RWPE2 (cell line): ENCODE results near the gene COL23A1.
A peak's percentile ranks its signal among the peaks of the same experiment; 100 is the strongest.

Experiments
- ATAC-seq: fragments of 200-7000 bp; cut with Tn5 transposase; 3 replicates; pipeline ENCODE4 v1.9.1; 2021; ENCODE audit warnings: low read depth
- DNase-seq: peaks from one replicate; pipeline ENCODE4 v3.0.0-alpha.2; 2020; ENCODE audit warnings: low spot score
- H3K27ac ChIP-seq: fragments of 450-650 bp; 2 replicates; pipeline ENCODE4 v1.5.1; 2017; ENCODE audit warnings: mild to moderate bottlenecking; ENCODE audit not compliant: poor library complexity, severe bottlenecking
- H3K27me3 ChIP-seq: fragments of 250-450 bp; sonication (Bioruptor Pico); 2 replicates; pipeline ENCODE4 v1.5.1; 2021; ENCODE audit warnings: mild to moderate bottlenecking, moderate library complexity; ENCODE audit not compliant: insufficient read depth, poor library complexity, severe bottlenecking
- H3K36me3 ChIP-seq: fragments of 250-450 bp; sonication (Bioruptor Pico); 2 replicates; pipeline ENCODE4 v1.5.1; 2020; ENCODE audit warnings: low read depth, mild to moderate bottlenecking, moderate library complexity
- H3K4me1 ChIP-seq: fragments of 250-450 bp; sonication (Bioruptor Pico); 2 replicates; pipeline ENCODE4 v1.5.1; 2021; ENCODE audit warnings: mild to moderate bottlenecking, moderate library complexity; ENCODE audit not compliant: insufficient read depth, poor library complexity, severe bottlenecking
- H3K4me3 ChIP-seq: fragments of 250-450 bp; sonication (Bioruptor Pico); 2 replicates; pipeline ENCODE4 v1.5.1; 2021; ENCODE audit warnings: mild to moderate bottlenecking, moderate library complexity; ENCODE audit not compliant: severe bottlenecking
- H3K9me3 ChIP-seq: fragments of 250-450 bp; sonication (Bioruptor Pico); 2 replicates; pipeline ENCODE4 v1.5.1; 2021; ENCODE audit warnings: mild to moderate bottlenecking, moderate library complexity; ENCODE audit not compliant: severe bottlenecking
- TF ChIP-seq, protein P1 (sequence below): fragments of 450-650 bp; IDR thresholded peaks from one replicate; pipeline ENCODE4 v1.5.1; 2017; ENCODE audit warnings: mild to moderate bottlenecking, moderate library complexity; ENCODE audit not compliant: poor library complexity, severe bottlenecking

The COL23A1 gene

DNA sequence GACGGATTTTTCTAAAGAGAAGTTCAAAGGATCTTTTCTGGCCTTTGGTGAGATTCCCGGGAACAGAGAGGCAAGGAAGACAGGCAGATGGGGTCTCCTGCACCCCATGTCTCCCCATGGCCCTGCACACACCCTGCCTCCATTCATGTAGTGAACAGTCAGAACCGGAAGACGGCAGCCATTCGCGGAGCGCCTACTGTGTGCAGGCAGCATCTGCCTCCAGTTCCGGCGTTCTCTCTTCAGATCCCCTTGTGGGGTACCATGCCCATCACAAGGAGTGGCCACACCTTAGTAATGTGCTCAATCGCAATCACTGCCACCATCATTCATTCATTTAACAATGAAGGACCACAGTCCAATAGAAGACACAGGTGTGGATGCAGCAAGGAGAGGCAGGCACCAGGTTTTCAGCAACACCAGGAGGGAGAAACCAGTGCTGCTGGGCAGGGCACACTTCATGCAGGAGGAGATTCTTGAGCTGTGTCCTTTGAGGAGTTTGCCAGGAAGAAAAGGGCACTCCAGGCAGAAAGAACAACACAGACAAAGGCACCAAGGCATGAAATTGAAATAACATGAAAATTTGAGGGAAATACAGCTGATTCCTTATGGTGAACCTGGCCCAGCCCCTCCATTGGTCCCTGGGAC, 186.1 kb downstream of the COL23A1 start:
- Histone ChIP-seq H3K36me3 (no peaks in the 10 kb centered on the region), H3K27me3 (peaks cover 4% of the 10 kb centered on the region), H3K27ac (no peak overlapping the region), H3K4me1 (no peaks in the 10 kb centered on the region), H3K9me3 (no peaks in the 10 kb centered on the region), H3K4me3 (no peak overlapping the region)
- TF ChIP-seq, protein P1, sequence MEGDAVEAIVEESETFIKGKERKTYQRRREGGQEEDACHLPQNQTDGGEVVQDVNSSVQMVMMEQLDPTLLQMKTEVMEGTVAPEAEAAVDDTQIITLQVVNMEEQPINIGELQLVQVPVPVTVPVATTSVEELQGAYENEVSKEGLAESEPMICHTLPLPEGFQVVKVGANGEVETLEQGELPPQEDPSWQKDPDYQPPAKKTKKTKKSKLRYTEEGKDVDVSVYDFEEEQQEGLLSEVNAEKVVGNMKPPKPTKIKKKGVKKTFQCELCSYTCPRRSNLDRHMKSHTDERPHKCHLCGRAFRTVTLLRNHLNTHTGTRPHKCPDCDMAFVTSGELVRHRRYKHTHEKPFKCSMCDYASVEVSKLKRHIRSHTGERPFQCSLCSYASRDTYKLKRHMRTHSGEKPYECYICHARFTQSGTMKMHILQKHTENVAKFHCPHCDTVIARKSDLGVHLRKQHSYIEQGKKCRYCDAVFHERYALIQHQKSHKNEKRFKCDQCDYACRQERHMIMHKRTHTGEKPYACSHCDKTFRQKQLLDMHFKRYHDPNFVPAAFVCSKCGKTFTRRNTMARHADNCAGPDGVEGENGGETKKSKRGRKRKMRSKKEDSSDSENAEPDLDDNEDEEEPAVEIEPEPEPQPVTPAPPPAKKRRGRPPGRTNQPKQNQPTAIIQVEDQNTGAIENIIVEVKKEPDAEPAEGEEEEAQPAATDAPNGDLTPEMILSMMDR = no peak
- ATAC-seq (no peak), DNase-seq (no peak)

- peaks cover 9% of the 10 kb centered on the region for H3K27me3 ChIP-seq
- DNase-seq = no peak
- TF ChIP-seq, protein P1 = no peak
- H3K9me3 ChIP-seq = no peaks in the 10 kb centered on the region
- ATAC-seq = no peak
- no peak overlapping the region for H3K27ac ChIP-seq
- H3K4me3 ChIP-seq = no peak overlapping the region
- H3K4me1 ChIP-seq = no peaks in the 10 kb centered on the region
- H3K36me3 ChIP-seq = no peaks in the 10 kb centered on the region
These were observed 186.8 kb downstream of the COL23A1 start for GRCh38 chr5:178403351-178403750.

- TF ChIP-seq, protein P1 = no peak
- ATAC-seq (no peak), DNase-seq (peak; percentile 65)
- Histone ChIP-seq H3K36me3 (no peaks in the 10 kb centered on the region), H3K27me3 (peaks cover 9% of the 10 kb centered on the region), H3K27ac (no peak overlapping the region), H3K4me1 (no peaks in the 10 kb centered on the region), H3K4me3 (no peak overlapping the region), H3K9me3 (no peaks in the 10 kb centered on the region)
These were observed 190.5 kb downstream of the COL23A1 start for GRCh38 chr5:178399701-178400095.

GRCh38 chr5:178398901-178399700, 191.1 kb downstream of the COL23A1 start:
- TF ChIP-seq, protein P1 = no peak
- Histone ChIP-seq H3K27me3 (peaks cover 9% of the 10 kb centered on the region), H3K36me3 (no peaks in the 10 kb centered on the region), H3K9me3 (no peaks in the 10 kb centered on the region), H3K27ac (no peak overlapping the region), H3K4me1 (no peaks in the 10 kb centered on the region), H3K4me3 (no peak overlapping the region)
- DNase-seq (peak; percentile 55), ATAC-seq (no peak)
